Erythroblast (primary cell): ENCODE data around the gene HOXD3.

Experiments
- GATA1 ChIP-seq: IDR thresholded peaks from 2 replicates; pipeline ENCODE4 v1.6.1; 2011; ENCODE audit warnings: low read depth, mild to moderate bottlenecking, control low read depth, low read length, moderate library complexity
- POLR2A ChIP-seq: IDR thresholded peaks from 2 replicates; pipeline ENCODE4 v1.6.1; 2011; ENCODE audit warnings: mild to moderate bottlenecking, low read length

GRCh38 chr2:176200971-176201370, 43.9 kb downstream of the HOXD3 start:
- TF ChIP-seq POLR2A = no peak
- no peak for TF ChIP-seq GATA1
